BLaER1 (cell line): Measurements from ENCODE around the gene TUSC2.

Experiments
- H3K27ac ChIP-seq: shearing (Covaris generic); formaldehyde crosslinking; 2 replicates; pipeline ENCODE4 v1.8.1; 2022
- H3K27me3 ChIP-seq: shearing (Covaris generic); formaldehyde crosslinking; 2 replicates; pipeline ENCODE4 v1.8.1; 2022
- H3K36me3 ChIP-seq: shearing (Covaris generic); formaldehyde crosslinking; 2 replicates; pipeline ENCODE4 v1.8.1; 2022
- H3K4me1 ChIP-seq: shearing (Covaris generic); formaldehyde crosslinking; 2 replicates; pipeline ENCODE4 v1.8.1; 2022
- H3K4me2 ChIP-seq: shearing (Covaris generic); formaldehyde crosslinking; 2 replicates; pipeline ENCODE4 v1.8.1; 2022
- H3K4me3 ChIP-seq: shearing (Covaris generic); formaldehyde crosslinking; 2 replicates; pipeline ENCODE4 v1.8.1; 2022
- H3K9ac ChIP-seq: shearing (Covaris generic); formaldehyde crosslinking; 2 replicates; pipeline ENCODE4 v1.8.1; 2022
- H3K9me3 ChIP-seq: shearing (Covaris generic); formaldehyde crosslinking; 2 replicates; pipeline ENCODE4 v1.8.1; 2022
- H4K20me1 ChIP-seq: shearing (Covaris generic); formaldehyde crosslinking; 2 replicates; pipeline ENCODE4 v1.8.1; 2022
- Cebpa-rat ChIP-seq: shearing (Covaris generic); IDR thresholded peaks from 2 replicates; pipeline ENCODE4 v1.8.1; 2022

The TUSC2 gene

GRCh38 chr3:50354850-50355249 is 26.8 kb upstream of the TUSC2 start:
- no peak for TF ChIP-seq Cebpa-rat
- Histone ChIP-seq H3K36me3 (peaks cover 63% of the 10 kb centered on the region), H4K20me1 (peaks cover 84% of the 10 kb centered on the region), H3K9me3 (no peaks in the 10 kb centered on the region), H3K27ac (no peak overlapping the region), H3K9ac (peak overlapping the region; percentile 15; the same call in 1 of the 2 replicates), H3K4me3 (no peak overlapping the region), H3K27me3 (no peaks in the 10 kb centered on the region), H3K4me2 (no peak overlapping the region), H3K4me1 (peaks cover 57% of the 10 kb centered on the region)

- TF ChIP-seq Cebpa-rat = no peak
- H3K27me3 ChIP-seq = no peaks in the 10 kb centered on the region
- H4K20me1 ChIP-seq = peaks cover 90% of the 10 kb centered on the region
- H3K9ac ChIP-seq = peak overlapping the region; percentile 29
- peaks cover 63% of the 10 kb centered on the region for H3K36me3 ChIP-seq
- no peaks in the 10 kb centered on the region for H3K9me3 ChIP-seq
- H3K4me1 ChIP-seq = peaks cover 60% of the 10 kb centered on the region
- no peak overlapping the region for H3K4me3 ChIP-seq
- no peak overlapping the region for H3K4me2 ChIP-seq
- no peak overlapping the region for H3K27ac ChIP-seq
Measured at GRCh38 chr3:50354186-50354764, 26.3 kb upstream of the TUSC2 start.

GRCh38 chr3:50353245-50354004 is 25.4 kb upstream of the TUSC2 start:
- H3K27me3 ChIP-seq = no peaks in the 10 kb centered on the region
- peak overlapping the region; percentile 29; the same call in 1 of the 2 replicates for H3K9ac ChIP-seq
- H3K36me3 ChIP-seq = peaks cover 71% of the 10 kb centered on the region
- H3K9me3 ChIP-seq = no peaks in the 10 kb centered on the region
- peaks cover 86% of the 10 kb centered on the region for H4K20me1 ChIP-seq
- TF ChIP-seq Cebpa-rat = no peak
- H3K4me1 ChIP-seq = peaks cover 64% of the 10 kb centered on the region
- no peak overlapping the region for H3K27ac ChIP-seq
- H3K4me2 ChIP-seq = no peak overlapping the region
- no peak overlapping the region for H3K4me3 ChIP-seq

GRCh38 chr3:50352781-50353180 is 24.8 kb upstream of the TUSC2 start:
- H3K27me3 ChIP-seq = no peaks in the 10 kb centered on the region
- no peak overlapping the region for H3K4me3 ChIP-seq
- no peaks in the 10 kb centered on the region for H3K9me3 ChIP-seq
- H3K4me2 ChIP-seq = no peak overlapping the region
- H3K9ac ChIP-seq = no peak overlapping the region
- peaks cover 71% of the 10 kb centered on the region for H3K36me3 ChIP-seq
- H3K4me1 ChIP-seq = peaks cover 59% of the 10 kb centered on the region
- no peak for TF ChIP-seq Cebpa-rat
- H4K20me1 ChIP-seq = peaks cover 79% of the 10 kb centered on the region
- no peak overlapping the region for H3K27ac ChIP-seq

- H3K36me3 ChIP-seq = peaks cover 61% of the 10 kb centered on the region
- no peaks in the 10 kb centered on the region for H3K27me3 ChIP-seq
- peaks cover 46% of the 10 kb centered on the region for H3K4me1 ChIP-seq
- H3K9ac ChIP-seq = peak overlapping the region; percentile 85
- no peak for TF ChIP-seq Cebpa-rat
- no peak overlapping the region for H3K27ac ChIP-seq
- H3K9me3 ChIP-seq = no peaks in the 10 kb centered on the region
- peak overlapping the region; percentile 74 for H3K4me3 ChIP-seq
- peak overlapping the region; percentile 98 for H3K4me2 ChIP-seq
- H4K20me1 ChIP-seq = peaks cover 64% of the 10 kb centered on the region
Measured at GRCh38 chr3:50351323-50351697, 23.3 kb upstream of the TUSC2 start.

- Histone ChIP-seq H3K9me3 (no peaks in the 10 kb centered on the region), H3K4me2 (peak within 1 kb of the TSS; percentile 98), H3K27ac (peak within 1 kb of the TSS; percentile 87), H3K27me3 (peaks cover 2% of the 10 kb centered on the region; the same call in 1 of the 2 replicates), H3K36me3 (peaks cover 55% of the 10 kb centered on the region), H3K9ac (peak within 1 kb of the TSS; percentile 85), H3K4me3 (peak within 1 kb of the TSS; percentile 74), H3K4me1 (peaks cover 46% of the 10 kb centered on the region), H4K20me1 (peaks cover 59% of the 10 kb centered on the region)
- TF ChIP-seq Cebpa-rat = no peak
Measured at GRCh38 chr3:50350527-50351322, 22.7 kb upstream of the TUSC2 start, which contains the start of the genes CYB561D2 and NPRL2. Gene CYB561D2, plus strand, starts transcription at chr3:50350862. Its CDS starts 572 bp downstream, at chr3:50351434. Gene NPRL2, minus strand, starts transcription at chr3:50350775. Its CDS starts 123 bp downstream, at chr3:50350652.

GRCh38 chr3:50350213-50350526 is 22.1 kb upstream of the TUSC2 start:
- TF ChIP-seq Cebpa-rat = no peak
- peaks cover 50% of the 10 kb centered on the region for H3K36me3 ChIP-seq
- peak overlapping the region; percentile 74 for H3K4me3 ChIP-seq
- peak overlapping the region; percentile 85 for H3K9ac ChIP-seq
- peak overlapping the region; percentile 98 for H3K4me2 ChIP-seq
- peaks cover 46% of the 10 kb centered on the region for H3K4me1 ChIP-seq
- peak overlapping the region; percentile 87 for H3K27ac ChIP-seq
- peaks cover 53% of the 10 kb centered on the region for H4K20me1 ChIP-seq
- H3K9me3 ChIP-seq = no peaks in the 10 kb centered on the region
- H3K27me3 ChIP-seq = peaks cover 7% of the 10 kb centered on the region; the same call in 1 of the 2 replicates

- no peak overlapping the region for H3K4me3 ChIP-seq
- 0 out of 2 replicates have a peak overlapping the region, but pooled peaks have one; percentile 0 for H3K9ac ChIP-seq
- H3K4me1 ChIP-seq = peaks cover 62% of the 10 kb centered on the region
- no peak overlapping the region for H3K27ac ChIP-seq
- no peaks in the 10 kb centered on the region for H3K9me3 ChIP-seq
- H3K36me3 ChIP-seq = peaks cover 26% of the 10 kb centered on the region
- H3K4me2 ChIP-seq = no peak overlapping the region
- H4K20me1 ChIP-seq = peaks cover 24% of the 10 kb centered on the region
- TF ChIP-seq Cebpa-rat = no peak
- H3K27me3 ChIP-seq = peaks cover 11% of the 10 kb centered on the region; the same call in 1 of the 2 replicates
Measured at GRCh38 chr3:50347187-50347813, 19.3 kb upstream of the TUSC2 start.

GRCh38 chr3:50345586-50346234 is 17.7 kb upstream of the TUSC2 start, which contains the start of gene ZMYND10:
Gene ZMYND10, minus strand, starts transcription at chr3:50345732. Its CDS starts 153 bp downstream, at chr3:50345579.
- peak within 1 kb of the TSS; percentile 39; the same call in 1 of the 2 replicates for H3K9ac ChIP-seq
- H3K4me1 ChIP-seq = peaks cover 65% of the 10 kb centered on the region
- peaks cover 21% of the 10 kb centered on the region for H3K36me3 ChIP-seq
- no peak for TF ChIP-seq Cebpa-rat
- H3K4me3 ChIP-seq = peak within 1 kb of the TSS; percentile 49
- no peak within 1 kb of the TSS for H3K27ac ChIP-seq
- peaks cover 23% of the 10 kb centered on the region for H3K27me3 ChIP-seq
- H3K4me2 ChIP-seq = peak within 1 kb of the TSS; percentile 84
- H3K9me3 ChIP-seq = no peaks in the 10 kb centered on the region
- H4K20me1 ChIP-seq = peaks cover 10% of the 10 kb centered on the region; the same call in 1 of the 2 replicates
